IPS-NIHi11 (cell line): ENCODE measurements around the gene TMEM164.

Experiments used
- DNase-seq: peaks from one replicate; pipeline ENCODE4 v3.0.0; 2012; ENCODE audit warnings: mixed read lengths, low spot score

The TMEM164 gene

GRCh38 chrX:110003167-110004156 is 548 bp downstream of the TMEM164 start:
- DNase-seq, result no peak

GRCh38 chrX:110004215-110004614 is 1.3 kb downstream of the TMEM164 start:
- no peak for DNase-seq

- no peak for DNase-seq
Measured at GRCh38 chrX:110004731-110005369, 1.9 kb downstream of the TMEM164 start.

GRCh38 chrX:110006161-110006560 is 3.2 kb downstream of the TMEM164 start:
- no peak for DNase-seq

GRCh38 chrX:110006821-110007375 is 4.0 kb downstream of the TMEM164 start:
- DNase-seq, result no peak

GRCh38 chrX:110008011-110008635 is 5.2 kb downstream of the TMEM164 start:
- no peak for DNase-seq

GRCh38 chrX:110012818-110013485 is 10.0 kb downstream of the TMEM164 start:
- DNase-seq, result no peak

GRCh38 chrX:110013968-110014367 is 11.1 kb downstream of the TMEM164 start:
- no peak for DNase-seq

- DNase-seq, result no peak
Measured at GRCh38 chrX:110015032-110015431, 12.1 kb downstream of the TMEM164 start.

- DNase-seq, result no peak
Measured at GRCh38 chrX:110015915-110016314, 13.0 kb downstream of the TMEM164 start.

- DNase-seq, result no peak
Measured at GRCh38 chrX:110020536-110020935, 17.6 kb downstream of the TMEM164 start.

- DNase-seq, result no peak
Measured at GRCh38 chrX:110021258-110022022, 18.5 kb downstream of the TMEM164 start.

- no peak for DNase-seq
Measured at GRCh38 chrX:110022599-110023448, 19.9 kb downstream of the TMEM164 start.

GRCh38 chrX:110025395-110025794 is 22.5 kb downstream of the TMEM164 start:
- DNase-seq, result no peak

GRCh38 chrX:110026099-110026844 is 23.4 kb downstream of the TMEM164 start:
- DNase-seq, result no peak

GRCh38 chrX:110032534-110033147 is 29.7 kb downstream of the TMEM164 start:
- no peak for DNase-seq

- DNase-seq, result no peak
Measured at GRCh38 chrX:110034036-110034435, 31.1 kb downstream of the TMEM164 start.

GRCh38 chrX:110036162-110037033 is 33.5 kb downstream of the TMEM164 start:
- no peak for DNase-seq
